ENCODE data around the gene GBA3. TPM values are rescaled to one million over a fixed set of nuclear protein-coding genes. Genes with fewer than 3 reads are reported as not detected.

The GBA3 gene
- total RNA-seq, 2 donors from 2014 or later = 4.6 to 9.5 TPM

DNA sequence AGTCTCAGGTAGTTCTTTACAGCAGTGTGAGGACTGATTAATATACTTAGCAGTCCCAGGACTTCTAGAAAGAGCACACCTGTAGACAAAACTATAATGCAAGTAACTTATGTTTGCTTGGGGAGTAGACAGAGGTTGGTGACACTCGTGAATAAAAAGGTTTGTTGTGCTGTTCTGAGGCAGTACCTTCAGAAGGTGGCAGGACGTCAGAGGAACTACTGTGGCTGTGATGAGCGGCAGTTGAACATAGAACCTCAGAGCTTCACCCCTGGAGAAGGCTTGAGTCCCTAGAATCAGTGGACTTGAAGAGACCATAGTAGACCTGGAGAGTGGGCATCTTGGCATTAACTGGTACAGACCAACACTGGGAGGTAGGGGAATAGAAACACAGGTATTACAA, 3.3 kb upstream of the GBA3 start:
- no peak overlapping the region for H3K9ac ChIP-seq (ENCODE audit: low read depth in 2 of 2, low read length in 2 of 2)
- no peak overlapping the region for H3K27ac ChIP-seq
- no peak for TF ChIP-seq CTCF (IDR thresholded peaks at IDR 0.05)
- no peaks in the 10 kb centered on the region for H3K9me3 ChIP-seq
- no peak overlapping the region for H3K4me3 ChIP-seq
- intact Hi-C loops (cut with DNase I) = loop anchor here (5.0 kb wide), 1 partner anchor 272 kb away; no protein-coding TSS in a partner anchor
- no peaks in the 10 kb centered on the region for H3K27me3 ChIP-seq
- DNase-seq = no peak
- no peaks in the 10 kb centered on the region for H3K36me3 ChIP-seq
- peaks cover 3% of the 10 kb centered on the region for H3K4me1 ChIP-seq

GRCh38 chr4:22695029-22695428, 2.3 kb downstream of the GBA3 start:
- no peak for DNase-seq
- H3K4me1 ChIP-seq = peaks cover 6% of the 10 kb centered on the region
- no peaks in the 10 kb centered on the region for H3K9me3 ChIP-seq
- H3K27me3 ChIP-seq = no peaks in the 10 kb centered on the region
- no peaks in the 10 kb centered on the region for H3K36me3 ChIP-seq
- intact Hi-C loops (cut with DNase I) = no loop called here
- H3K4me3 ChIP-seq = no peak overlapping the region
- TF ChIP-seq CTCF (IDR thresholded peaks at IDR 0.05) = no peak
- no peak overlapping the region for H3K27ac ChIP-seq
- no peak overlapping the region for H3K9ac ChIP-seq (ENCODE audit: low read depth in 2 of 2, low read length in 2 of 2)

DNA sequence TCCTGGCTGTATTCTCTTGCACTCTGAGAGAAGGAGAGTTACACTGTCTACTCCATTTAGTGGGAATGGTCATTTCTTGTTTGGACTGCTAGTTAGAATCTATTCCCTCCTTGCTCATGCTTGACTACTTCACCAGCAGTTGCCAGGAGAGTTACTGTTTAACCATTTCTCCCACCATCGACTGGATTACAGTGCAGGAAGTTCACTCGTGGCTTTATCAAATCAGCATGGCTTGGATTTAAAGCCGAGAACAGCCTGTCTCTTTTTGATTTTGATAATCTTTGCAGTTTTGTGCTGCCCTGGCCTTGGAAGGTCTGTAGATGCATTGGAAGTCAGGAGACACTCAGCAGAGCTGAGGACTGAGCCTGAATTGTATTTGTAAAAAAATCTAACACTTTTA, 3.2 kb downstream of the GBA3 start:
- Histone ChIP-seq H3K27me3 (no peaks in the 10 kb centered on the region), H3K9ac (ENCODE audit: low read depth in 2 of 2, low read length in 2 of 2) (peak overlapping the region in 1 of 2 donors; percentile 55), H3K9me3 (no peaks in the 10 kb centered on the region), H3K36me3 (no peaks in the 10 kb centered on the region), H3K27ac (no peak overlapping the region), H3K4me1 (peaks cover 3% of the 10 kb centered on the region), H3K4me3 (no peak overlapping the region)
- intact Hi-C loops (cut with DNase I) = no loop called here
- DNase-seq = peak; percentile 32
- no peak for TF ChIP-seq CTCF (IDR thresholded peaks at IDR 0.05)

- no peak overlapping the region for H3K9ac ChIP-seq (ENCODE audit: low read depth in 2 of 2, low read length in 2 of 2)
- no peak overlapping the region for H3K4me3 ChIP-seq
- TF ChIP-seq CTCF (IDR thresholded peaks at IDR 0.05) = no peak
- intact Hi-C loops (cut with DNase I) = no loop called here
- H3K36me3 ChIP-seq = no peaks in the 10 kb centered on the region
- no peak overlapping the region for H3K27ac ChIP-seq
- no peaks in the 10 kb centered on the region for H3K9me3 ChIP-seq
- no peaks in the 10 kb centered on the region for H3K27me3 ChIP-seq
- DNase-seq = no peak
- no peaks in the 10 kb centered on the region for H3K4me1 ChIP-seq
Measured at GRCh38 chr4:22703912-22704311, 11.2 kb downstream of the GBA3 start.

DNA sequence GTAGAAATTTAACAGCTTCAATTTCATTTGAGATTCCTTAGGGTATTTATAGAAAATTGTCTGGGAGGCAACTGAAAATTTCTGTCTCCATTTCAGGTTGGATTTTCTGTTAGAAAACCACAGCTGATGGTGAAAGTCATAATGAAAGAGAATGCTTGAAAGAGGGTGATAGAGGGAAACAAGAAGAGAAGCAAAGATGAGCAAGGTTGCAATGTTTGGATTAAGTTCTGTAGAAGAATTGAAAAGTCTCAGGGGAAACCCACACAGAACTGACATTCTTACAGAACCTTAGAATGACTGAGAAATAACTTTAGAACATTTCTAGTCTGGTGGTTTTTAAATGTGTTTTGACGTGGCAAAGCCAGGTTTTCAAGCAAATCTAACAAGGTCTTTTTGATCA, 14.7 kb downstream of the GBA3 start:
- Histone ChIP-seq H3K27me3 (no peaks in the 10 kb centered on the region), H3K27ac (no peak overlapping the region), H3K9me3 (no peaks in the 10 kb centered on the region), H3K9ac (ENCODE audit: low read depth in 2 of 2, low read length in 2 of 2) (no peak overlapping the region), H3K4me1 (no peaks in the 10 kb centered on the region), H3K4me3 (no peak overlapping the region), H3K36me3 (no peaks in the 10 kb centered on the region)
- no peak for DNase-seq
- TF ChIP-seq CTCF (IDR thresholded peaks at IDR 0.05) = no peak
- intact Hi-C loops (cut with DNase I) = no loop called here

DNA sequence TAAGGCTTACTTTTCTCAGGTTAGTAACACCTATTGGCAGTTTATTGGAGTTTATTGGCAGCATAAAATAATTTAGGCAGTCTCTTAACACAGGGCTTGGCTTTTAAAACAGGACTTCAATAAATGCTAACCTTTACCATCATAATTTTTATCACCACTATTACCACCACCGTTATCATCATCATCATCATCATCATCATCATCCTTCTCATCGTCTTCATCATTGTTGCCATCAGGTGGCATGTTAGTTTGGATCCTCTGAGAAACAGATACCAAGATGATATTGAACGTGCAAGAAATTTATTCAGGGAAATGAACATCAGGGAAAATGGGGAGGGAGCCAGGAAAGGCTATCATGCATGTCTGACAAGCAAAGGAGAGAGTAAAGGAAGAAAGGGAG, 16.2 kb downstream of the GBA3 start:
- Histone ChIP-seq H3K9me3 (no peaks in the 10 kb centered on the region), H3K36me3 (no peaks in the 10 kb centered on the region), H3K9ac (ENCODE audit: low read depth in 2 of 2, low read length in 2 of 2) (no peak overlapping the region), H3K27me3 (no peaks in the 10 kb centered on the region), H3K4me1 (no peaks in the 10 kb centered on the region), H3K4me3 (no peak overlapping the region), H3K27ac (no peak overlapping the region)
- TF ChIP-seq CTCF (IDR thresholded peaks at IDR 0.05) = no peak
- no peak for DNase-seq
- intact Hi-C loops (cut with DNase I) = no loop called here
